HTR-8/SVneo (cell line): Measurements from ENCODE around the gene MLLT10.
"Not testable (repeated sequence)": the region's sequence is repeated elsewhere in the genome, so short reads cannot be mapped to it uniquely, and the experiment has no call there.

Experiments used
- DNase-seq: peaks from one replicate; pipeline ENCODE4 v3.0.0; 2011; ENCODE audit warnings: low spot score, mixed read lengths; ENCODE audit not compliant: insufficient read length
- FAIRE-seq: peaks from 2 replicates; lab custom pipeline; 2011; peaks lifted over from hg19 to GRCh38; lab: Jason Lieb, UNC

Gene MLLT10

GRCh38 chr10:21526188-21526859, 7.7 kb upstream of the MLLT10 start:
- no peak for FAIRE-seq
- no peak for DNase-seq

- FAIRE-seq = no peak
- no peak for DNase-seq
Observed at GRCh38 chr10:21526860-21527597, 7.0 kb upstream of the MLLT10 start.

- DNase-seq (no peak), FAIRE-seq (no peak)
Observed at GRCh38 chr10:21527598-21528235, 6.3 kb upstream of the MLLT10 start.

DNA sequence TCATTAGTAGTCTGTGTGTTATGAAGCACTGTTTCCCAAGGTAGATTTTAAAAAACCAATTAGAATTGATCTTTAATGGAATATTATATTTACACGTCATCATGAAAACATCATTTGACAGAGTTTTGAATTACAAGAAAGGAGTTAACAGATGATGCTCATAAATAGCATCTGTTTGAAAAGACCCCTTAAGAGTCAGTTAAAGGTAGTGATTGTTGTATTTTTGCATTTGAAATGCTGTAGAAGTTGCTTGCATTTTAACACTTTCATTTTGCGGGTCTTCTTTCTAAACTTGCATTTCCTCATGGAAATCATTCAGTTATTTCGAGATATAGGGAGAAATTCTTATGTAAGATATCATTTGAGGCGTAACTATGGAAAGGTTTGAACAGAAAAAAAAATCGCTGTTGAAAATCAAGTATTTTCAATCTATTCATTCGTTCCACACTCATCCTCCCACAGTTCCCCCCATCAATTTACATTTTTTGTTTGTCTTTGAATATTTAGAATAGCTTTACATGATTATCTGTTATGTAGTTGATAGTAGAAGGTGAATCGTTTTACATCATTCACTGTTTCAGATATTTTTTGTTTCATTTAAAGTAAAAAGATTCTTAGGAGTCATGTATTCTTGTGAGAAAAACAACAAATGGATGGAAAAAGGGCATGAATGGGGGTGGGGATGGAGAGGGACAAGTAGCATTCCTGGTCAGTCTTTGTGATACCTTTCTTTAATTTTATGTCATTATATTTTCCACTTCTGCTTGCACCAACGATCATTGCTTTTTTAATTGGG, 5.6 kb upstream of the MLLT10 start:
- no peak for FAIRE-seq
- no peak for DNase-seq

DNA sequence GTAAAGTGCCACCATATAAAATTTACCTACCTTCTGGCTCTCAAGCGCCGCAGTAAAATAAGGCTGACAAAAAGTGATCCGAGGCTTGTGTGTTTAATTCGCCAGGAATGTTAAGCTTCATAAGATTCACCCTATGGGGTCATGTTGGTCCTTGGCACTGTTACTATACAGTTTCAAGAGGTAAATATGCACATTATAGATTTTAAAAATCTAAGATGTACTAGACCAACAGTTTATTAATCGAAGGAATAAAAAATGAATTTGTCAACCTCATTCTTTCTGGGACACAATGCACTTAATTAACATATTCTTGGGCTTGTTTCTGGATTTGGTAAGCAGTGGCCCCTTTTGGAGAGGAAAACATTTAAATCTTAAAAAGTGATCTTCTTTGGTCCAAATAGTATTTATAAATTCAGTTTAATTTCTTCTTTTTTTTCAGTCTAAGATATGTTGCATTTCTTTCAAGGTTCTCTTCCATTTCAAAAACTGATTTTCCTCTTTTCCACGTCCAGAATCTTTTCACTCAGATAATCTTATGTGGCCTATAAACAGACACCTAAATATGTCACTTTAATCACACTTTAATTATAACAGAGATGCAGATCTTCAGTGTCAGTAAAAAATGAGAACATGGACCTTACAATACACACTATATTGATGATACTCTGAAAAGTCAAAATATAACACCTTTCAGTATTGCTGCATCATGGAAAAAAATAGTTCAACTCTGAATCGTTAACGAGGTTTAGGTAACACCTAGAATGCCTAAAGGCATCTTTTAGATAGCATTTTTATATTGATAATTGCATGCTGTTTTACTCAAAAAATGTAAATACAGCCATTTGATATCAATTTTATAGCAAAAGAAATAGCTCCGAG, 4.8 kb upstream of the MLLT10 start:
- DNase-seq = no peak
- no peak for FAIRE-seq

DNA sequence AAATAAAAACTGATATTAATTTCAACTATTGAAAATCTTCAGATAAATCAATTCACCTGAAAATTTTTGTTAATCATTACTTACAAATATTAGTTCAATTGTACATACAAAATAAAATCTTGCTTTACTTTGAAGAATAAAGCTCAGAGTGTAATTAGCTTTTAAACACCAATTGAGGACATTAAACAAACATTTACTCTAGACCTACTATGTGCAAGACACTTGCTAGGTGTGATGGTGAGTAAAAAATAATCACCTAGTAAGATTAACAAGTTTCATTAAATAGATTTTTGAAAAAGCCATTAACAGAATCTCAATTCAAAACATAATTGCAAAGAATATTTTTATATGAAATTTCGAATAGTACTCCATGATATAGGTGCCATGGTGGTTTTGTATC, 3.9 kb upstream of the MLLT10 start:
- DNase-seq = no peak
- no peak for FAIRE-seq

DNA sequence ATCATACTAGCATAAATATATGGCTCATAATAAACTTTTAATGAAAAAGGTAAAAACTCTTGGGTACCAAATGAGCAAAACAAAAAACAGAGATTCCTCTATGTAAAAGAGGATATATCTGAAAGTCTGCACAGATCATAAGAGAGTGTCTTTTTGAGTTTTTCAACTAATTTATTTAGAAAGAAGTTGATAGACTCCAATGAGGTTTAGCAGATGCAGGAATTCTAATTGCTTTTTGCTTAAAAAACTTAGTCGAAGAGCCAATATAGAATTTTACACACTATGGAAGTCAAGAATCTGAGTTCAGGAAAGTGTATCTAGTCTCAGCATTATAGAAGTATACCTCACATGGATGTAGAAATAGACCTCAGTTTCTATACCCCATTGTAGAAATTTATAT, 3.4 kb upstream of the MLLT10 start:
- FAIRE-seq (no peak), DNase-seq (no peak)

DNA sequence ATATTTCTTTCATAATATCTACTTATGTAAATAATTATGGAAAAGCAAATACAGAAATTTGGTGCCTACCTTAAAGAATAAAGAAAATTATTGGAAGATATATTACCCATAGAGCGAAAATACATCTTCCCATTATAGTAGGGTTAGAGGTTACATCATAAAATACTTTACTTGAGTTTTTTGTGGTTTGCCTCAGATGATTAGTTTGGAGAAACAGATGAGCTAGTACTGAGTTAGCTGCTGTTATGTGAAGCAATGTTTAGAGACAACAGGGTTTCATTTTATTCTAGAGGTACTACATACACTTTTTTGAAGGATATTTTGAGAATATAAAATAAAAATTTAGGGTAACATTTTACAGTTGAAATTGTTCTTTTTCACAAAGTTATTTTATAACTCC, 2.9 kb upstream of the MLLT10 start:
- DNase-seq = no peak
- FAIRE-seq = no peak

DNA sequence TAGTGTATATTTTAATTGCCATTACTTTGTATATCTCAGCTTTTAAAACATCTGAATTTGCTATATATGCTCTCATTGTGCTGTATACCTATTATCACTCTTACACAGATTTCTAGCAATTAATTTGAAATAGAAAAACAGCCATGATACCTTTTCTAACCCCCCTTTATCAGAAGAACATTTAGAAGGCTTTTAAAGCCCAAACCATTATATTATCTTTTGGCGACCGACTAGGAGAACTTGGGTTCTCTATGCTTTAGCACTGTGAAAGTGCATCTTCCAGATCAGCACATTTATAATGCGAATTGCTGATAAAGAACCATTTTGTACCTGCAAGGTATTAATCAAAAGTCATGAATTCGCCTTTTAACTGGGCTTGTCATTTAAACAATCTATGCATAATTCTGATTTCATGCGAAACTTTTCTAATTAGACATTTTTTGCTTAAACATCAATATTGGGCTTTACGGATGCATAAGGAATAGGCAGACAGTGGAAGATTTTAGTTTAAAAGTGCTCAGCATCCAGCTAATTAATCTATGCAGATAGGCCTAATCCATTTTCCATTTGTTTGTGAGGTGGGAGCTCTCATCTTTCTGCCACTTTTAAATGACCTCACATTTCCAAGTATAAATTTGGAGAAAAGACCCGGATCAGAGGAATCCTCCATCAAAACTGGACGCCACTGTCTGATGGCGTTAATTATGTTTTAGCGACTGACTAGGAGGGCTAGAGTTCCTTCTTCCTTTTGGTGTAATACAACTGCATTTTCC, 1.2 kb upstream of the MLLT10 start:
- FAIRE-seq (no peak), DNase-seq (no peak)

GRCh38 chr10:21534280-21534586, 201 bp downstream of the MLLT10 start:
- DNase-seq = no peak
- FAIRE-seq = no peak

GRCh38 chr10:21534604-21535493, 817 bp downstream of the MLLT10 start:
- no peak for DNase-seq
- FAIRE-seq = no peak

DNA sequence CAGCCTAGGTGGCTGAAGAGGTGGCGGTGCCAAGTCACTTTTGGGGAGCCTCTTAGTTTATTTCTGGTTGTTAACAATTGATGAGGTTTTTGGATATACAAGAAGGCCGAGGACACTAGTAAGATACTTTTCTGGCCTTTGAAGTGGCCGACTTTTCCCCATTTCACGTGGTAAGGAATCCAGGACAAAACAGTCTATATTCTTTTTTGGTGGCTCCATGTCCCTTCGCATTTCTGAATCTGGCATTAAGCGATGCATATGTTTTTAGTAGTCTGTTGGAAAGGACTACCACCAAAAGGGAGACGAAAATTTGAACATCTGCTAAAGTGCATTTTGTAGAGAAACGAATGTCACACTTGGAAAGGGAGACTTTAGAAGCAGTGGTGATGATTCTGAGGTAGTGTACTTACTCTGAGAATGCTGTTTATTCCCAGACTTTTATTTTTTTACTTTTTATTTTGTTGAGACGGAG, 1.5 kb downstream of the MLLT10 start:
- no peak for DNase-seq
- FAIRE-seq = no peak

DNA sequence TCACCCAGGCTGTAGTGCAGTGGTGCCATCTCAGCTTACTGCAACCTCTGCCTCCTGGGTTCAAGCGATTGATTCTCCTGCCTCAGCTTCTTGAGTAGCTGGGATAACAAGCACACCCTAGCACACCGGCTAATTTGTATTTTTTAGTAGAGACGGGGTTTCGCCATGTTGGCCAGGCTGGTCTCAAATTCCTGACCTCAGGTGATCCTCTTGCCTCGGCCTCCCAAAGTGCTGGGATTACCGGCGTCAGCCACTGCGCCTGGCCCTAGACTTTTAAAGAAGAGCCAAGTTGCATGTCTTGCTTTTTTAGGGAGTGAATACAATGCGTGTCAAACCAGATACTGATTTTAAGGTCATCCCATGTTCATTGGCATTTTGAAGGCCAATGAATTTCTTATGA, 1.9 kb downstream of the MLLT10 start:
- not testable (repeated sequence) for DNase-seq, FAIRE-seq

GRCh38 chr10:21536874-21537273, 2.8 kb downstream of the MLLT10 start:
- DNase-seq = no peak
- FAIRE-seq = no peak

DNA sequence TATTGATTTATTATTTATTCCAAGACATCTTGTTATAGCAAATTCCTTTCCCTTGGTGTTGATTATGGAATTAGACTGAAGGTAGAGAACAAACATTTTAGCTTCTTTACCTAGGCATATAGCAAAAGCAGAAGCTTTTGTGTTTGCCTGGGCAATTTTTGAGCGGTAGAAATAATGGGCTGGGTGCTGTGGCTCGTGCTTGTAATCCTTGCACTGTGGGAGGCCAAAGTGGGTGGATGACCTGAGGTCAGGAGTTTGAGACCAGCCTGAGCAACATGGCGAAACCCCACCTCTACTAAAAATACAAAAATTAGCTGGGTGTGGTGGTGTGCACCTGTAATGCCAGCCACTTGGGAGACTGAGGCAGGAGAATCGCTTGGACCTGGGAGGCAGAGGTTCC, 6.7 kb downstream of the MLLT10 start:
- DNase-seq, FAIRE-seq: not testable (repeated sequence)

- DNase-seq (no peak), FAIRE-seq (no peak)
Observed at GRCh38 chr10:21547246-21547645, 13.2 kb downstream of the MLLT10 start.

- FAIRE-seq (no peak), DNase-seq (no peak)
Observed at GRCh38 chr10:21552638-21553037, 18.6 kb downstream of the MLLT10 start.

DNA sequence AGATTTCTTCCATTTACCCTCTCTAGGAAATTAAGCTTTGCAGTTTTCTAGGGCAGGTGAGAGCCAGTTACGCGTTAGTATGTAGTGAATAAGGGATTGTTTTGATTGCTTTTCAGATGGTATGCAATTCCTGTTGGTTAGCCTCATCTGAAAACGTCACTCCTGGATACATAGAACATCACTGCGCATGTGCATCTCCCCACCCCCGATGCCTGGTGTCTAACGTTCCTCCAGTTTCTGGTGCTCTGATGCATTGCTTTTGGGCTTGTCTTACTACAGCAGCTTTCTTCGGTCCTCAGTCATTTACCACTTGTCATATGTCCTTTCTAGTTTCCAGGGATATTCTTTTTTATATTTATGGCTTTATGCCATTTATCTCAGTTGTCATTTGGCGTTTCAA, 22.5 kb downstream of the MLLT10 start:
- no peak for DNase-seq
- no peak for FAIRE-seq
